Measurements from ENCODE around the gene FOXK1. TPM values are rescaled to one million over a fixed set of nuclear protein-coding genes. Genes with fewer than 3 reads are reported as not detected.

The FOXK1 gene
- total and polyA plus RNA-seq, 2 donors (not counting 1 experiment from before 2014, with no cell fraction given): 5.2 to 26.9 TPM

DNA sequence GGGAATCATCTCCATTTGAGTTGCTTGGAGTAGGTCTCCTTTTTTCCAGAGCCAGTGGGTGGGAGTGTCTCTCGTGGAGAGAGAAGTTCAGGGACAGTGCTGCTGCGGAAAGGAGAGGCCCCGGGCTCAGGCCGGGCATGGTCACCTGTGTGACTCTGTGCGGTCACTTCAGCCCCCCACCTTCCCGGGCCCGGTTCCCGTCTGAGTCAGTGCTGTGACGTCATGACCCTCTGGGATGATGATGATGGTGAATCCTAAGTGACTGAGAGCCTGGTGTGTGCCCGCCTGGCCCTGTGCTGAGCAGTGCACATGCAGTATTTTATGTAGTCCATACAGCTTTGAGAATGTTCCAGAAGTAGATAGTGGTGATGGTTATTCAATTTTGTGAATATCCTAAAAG, 60.8 kb downstream of the FOXK1 start:
- Histone ChIP-seq H3K4me1 (ENCODE audit: control insufficient read depth, extremely low read depth, insufficient read depth, low read length) (peaks cover 28% of the 10 kb centered on the region), H3K4me3 (replicated peaks in 1 of 4; ENCODE audit: control extremely low read depth in 1 of 4, insufficient read depth in 1 of 4, low read depth in 3 of 4, low read length in 4 of 4) (no peak overlapping the region), H3K36me3 (ENCODE audit: control insufficient read depth, insufficient read depth, low read length) (peaks cover 14% of the 10 kb centered on the region), H3K79me2 (ENCODE audit: control insufficient read depth, insufficient read depth, low read length) (peaks cover 29% of the 10 kb centered on the region), H2AFZ (ENCODE audit: low read length) (no peak overlapping the region), H3K27ac (ENCODE audit: insufficient read depth, low read length) (no peak overlapping the region), H3K9me3 (ENCODE audit: control insufficient read depth, insufficient read depth, low read depth, low read length) (no peaks in the 10 kb centered on the region), H4K20me1 (ENCODE audit: control insufficient read depth, extremely low read depth, insufficient read depth, low read length) (no peaks in the 10 kb centered on the region), H3K9ac (ENCODE audit: insufficient read depth, low read length) (no peak overlapping the region), H3K27me3 (ENCODE audit: control insufficient read depth, insufficient read depth, low read length) (no peaks in the 10 kb centered on the region), H3K4me2 (ENCODE audit: extremely low read depth, insufficient read depth, low read length) (no peak overlapping the region)
- peak in 1 of 2 donors; percentile 34 for DNase-seq (ENCODE audit: low read depth in 2 of 2)
- TF ChIP-seq, protein P1, sequence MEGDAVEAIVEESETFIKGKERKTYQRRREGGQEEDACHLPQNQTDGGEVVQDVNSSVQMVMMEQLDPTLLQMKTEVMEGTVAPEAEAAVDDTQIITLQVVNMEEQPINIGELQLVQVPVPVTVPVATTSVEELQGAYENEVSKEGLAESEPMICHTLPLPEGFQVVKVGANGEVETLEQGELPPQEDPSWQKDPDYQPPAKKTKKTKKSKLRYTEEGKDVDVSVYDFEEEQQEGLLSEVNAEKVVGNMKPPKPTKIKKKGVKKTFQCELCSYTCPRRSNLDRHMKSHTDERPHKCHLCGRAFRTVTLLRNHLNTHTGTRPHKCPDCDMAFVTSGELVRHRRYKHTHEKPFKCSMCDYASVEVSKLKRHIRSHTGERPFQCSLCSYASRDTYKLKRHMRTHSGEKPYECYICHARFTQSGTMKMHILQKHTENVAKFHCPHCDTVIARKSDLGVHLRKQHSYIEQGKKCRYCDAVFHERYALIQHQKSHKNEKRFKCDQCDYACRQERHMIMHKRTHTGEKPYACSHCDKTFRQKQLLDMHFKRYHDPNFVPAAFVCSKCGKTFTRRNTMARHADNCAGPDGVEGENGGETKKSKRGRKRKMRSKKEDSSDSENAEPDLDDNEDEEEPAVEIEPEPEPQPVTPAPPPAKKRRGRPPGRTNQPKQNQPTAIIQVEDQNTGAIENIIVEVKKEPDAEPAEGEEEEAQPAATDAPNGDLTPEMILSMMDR (conservative IDR thresholded peaks at IDR 0.05 in 1 of 2, IDR thresholded peaks at IDR 0.05 in 1 of 2; ENCODE audit: low read depth in 1 of 2, low read length in 2 of 2): no peak
- TF ChIP-seq EZH2 (IDR thresholded peaks at IDR 0.05; ENCODE audit: low read length, missing control alignments): no peak

DNA sequence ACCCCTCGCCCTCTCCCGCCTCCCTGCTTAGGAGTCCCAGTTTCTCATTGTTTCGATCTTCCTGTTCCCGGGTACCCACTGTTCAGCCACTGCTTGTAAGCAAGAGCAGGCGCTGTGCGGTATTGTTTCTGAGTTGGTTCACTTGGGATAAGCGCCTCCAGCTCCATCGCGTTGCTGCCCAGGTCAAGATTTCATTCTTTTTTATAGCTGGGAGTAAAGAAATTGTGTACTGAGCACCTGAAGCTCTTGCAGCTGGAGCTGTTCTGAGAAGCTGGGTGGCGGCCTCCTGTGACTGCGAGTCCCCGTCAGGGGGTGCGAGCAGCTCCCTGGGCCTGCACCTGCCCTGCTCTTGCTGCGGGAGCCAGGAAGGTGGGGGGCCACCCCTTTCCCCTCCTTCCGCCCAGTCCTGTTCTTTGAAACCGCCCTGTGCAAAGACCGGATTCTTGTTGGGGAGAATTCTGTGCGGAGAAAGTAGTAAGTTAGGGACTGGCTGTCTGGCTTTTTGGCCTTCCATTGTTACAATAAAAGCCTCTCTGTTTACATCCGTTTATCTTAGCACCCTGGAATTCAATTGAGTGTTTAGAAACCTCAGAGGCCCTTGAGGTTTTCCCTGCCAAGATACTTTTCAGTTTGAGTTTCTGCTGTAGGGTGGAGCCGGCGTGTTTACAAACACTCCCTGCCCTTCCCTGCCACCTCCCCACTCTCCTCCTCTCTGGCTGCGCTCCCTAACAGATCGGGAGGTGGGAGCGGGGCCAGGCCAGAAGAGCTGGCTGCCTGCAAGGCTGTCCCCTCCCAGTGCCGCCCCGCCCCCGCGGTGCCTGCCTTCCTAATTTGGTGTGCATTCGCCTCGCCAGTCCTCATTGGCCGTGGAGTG, 62.5 kb downstream of the FOXK1 start:
- Histone ChIP-seq H3K9me3 (ENCODE audit: control insufficient read depth, insufficient read depth, low read depth, low read length) (no peaks in the 10 kb centered on the region), H3K4me3 (replicated peaks in 1 of 4; ENCODE audit: control extremely low read depth in 1 of 4, insufficient read depth in 1 of 4, low read depth in 3 of 4, low read length in 4 of 4) (peak overlapping the region in 2 of 4 experiments; percentile 27 to 35), H3K27ac (ENCODE audit: insufficient read depth, low read length) (peak overlapping the region; percentile 96), H4K20me1 (ENCODE audit: control insufficient read depth, extremely low read depth, insufficient read depth, low read length) (no peaks in the 10 kb centered on the region), H3K9ac (ENCODE audit: insufficient read depth, low read length) (peak overlapping the region; percentile 63), H3K4me2 (ENCODE audit: extremely low read depth, insufficient read depth, low read length) (peak overlapping the region; percentile 75), H2AFZ (ENCODE audit: low read length) (no peak overlapping the region), H3K79me2 (ENCODE audit: control insufficient read depth, insufficient read depth, low read length) (peaks cover 41% of the 10 kb centered on the region), H3K4me1 (ENCODE audit: control insufficient read depth, extremely low read depth, insufficient read depth, low read length) (peaks cover 17% of the 10 kb centered on the region), H3K36me3 (ENCODE audit: control insufficient read depth, insufficient read depth, low read length) (peaks cover 16% of the 10 kb centered on the region), H3K27me3 (ENCODE audit: control insufficient read depth, insufficient read depth, low read length) (no peaks in the 10 kb centered on the region)
- no peak for TF ChIP-seq EZH2 (IDR thresholded peaks at IDR 0.05; ENCODE audit: low read length, missing control alignments)
- TF ChIP-seq, protein P1 (conservative IDR thresholded peaks at IDR 0.05 in 1 of 2, IDR thresholded peaks at IDR 0.05 in 1 of 2; ENCODE audit: low read depth in 1 of 2, low read length in 2 of 2): no peak
- peak; percentile 100 for DNase-seq (ENCODE audit: low read depth in 2 of 2)

DNA sequence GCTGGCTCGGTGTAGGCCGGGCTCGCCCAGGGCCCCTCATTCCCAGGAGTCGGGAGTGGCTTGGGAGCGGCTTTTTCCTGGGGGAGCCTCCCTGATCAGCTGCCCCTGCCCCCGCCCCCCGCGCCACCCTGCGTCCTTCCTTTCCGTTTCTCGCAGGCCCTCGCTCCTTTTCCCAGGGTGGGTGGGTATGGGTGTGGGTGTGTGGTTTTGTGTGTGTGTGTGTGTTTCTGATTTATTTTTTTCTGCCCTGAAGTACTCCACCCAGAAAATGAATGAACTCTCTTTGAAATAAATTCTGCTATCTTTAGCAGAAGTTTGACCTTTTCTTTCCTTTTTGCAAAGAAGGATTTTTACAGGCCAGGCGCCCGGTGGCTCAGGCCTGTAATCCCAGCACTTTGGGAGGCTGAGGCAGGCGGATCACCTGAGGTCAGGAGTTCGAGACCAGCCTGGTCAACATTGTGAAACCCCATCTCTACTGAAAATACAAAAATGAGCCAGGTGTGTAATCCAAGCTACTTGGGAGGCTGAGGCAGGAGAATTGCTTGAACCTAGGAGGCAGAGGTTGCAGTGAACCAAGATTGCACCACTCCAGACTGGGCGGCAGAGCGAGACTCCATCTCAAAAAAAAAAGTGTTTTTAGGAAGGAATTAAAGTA, 63.3 kb downstream of the FOXK1 start:
- DNase-seq (ENCODE audit: low read depth in 2 of 2): no peak
- Histone ChIP-seq H3K4me3 (replicated peaks in 1 of 4; ENCODE audit: control extremely low read depth in 1 of 4, insufficient read depth in 1 of 4, low read depth in 3 of 4, low read length in 4 of 4) (peak overlapping the region; percentile 1 to 71 (median 24)), H3K79me2 (ENCODE audit: control insufficient read depth, insufficient read depth, low read length) (peaks cover 45% of the 10 kb centered on the region), H3K27ac (ENCODE audit: insufficient read depth, low read length) (peak overlapping the region; percentile 96), H3K9ac (ENCODE audit: insufficient read depth, low read length) (peak overlapping the region; percentile 65), H4K20me1 (ENCODE audit: control insufficient read depth, extremely low read depth, insufficient read depth, low read length) (no peaks in the 10 kb centered on the region), H2AFZ (ENCODE audit: low read length) (no peak overlapping the region), H3K27me3 (ENCODE audit: control insufficient read depth, insufficient read depth, low read length) (no peaks in the 10 kb centered on the region), H3K4me2 (ENCODE audit: extremely low read depth, insufficient read depth, low read length) (peak overlapping the region; percentile 18), H3K9me3 (ENCODE audit: control insufficient read depth, insufficient read depth, low read depth, low read length) (no peaks in the 10 kb centered on the region), H3K4me1 (ENCODE audit: control insufficient read depth, extremely low read depth, insufficient read depth, low read length) (peaks cover 17% of the 10 kb centered on the region), H3K36me3 (ENCODE audit: control insufficient read depth, insufficient read depth, low read length) (peaks cover 16% of the 10 kb centered on the region)
- TF ChIP-seq EZH2 (IDR thresholded peaks at IDR 0.05; ENCODE audit: low read length, missing control alignments): no peak
- TF ChIP-seq, protein P1 (conservative IDR thresholded peaks at IDR 0.05 in 1 of 2, IDR thresholded peaks at IDR 0.05 in 1 of 2; ENCODE audit: low read depth in 1 of 2, low read length in 2 of 2): no peak

Measured in fibroblast of lung (primary cell).